GM18519 (cell line): ENCODE data around the gene HES3.

Experiments
- ATAC-seq: cut with Tn5 transposase; IDR thresholded peaks from one replicate; pipeline ENCODE4 v1.9.1; 2021; ENCODE audit warnings: mild to moderate bottlenecking, moderate library complexity; ENCODE audit not compliant: unreplicated experiment, low FRiP score

Gene HES3

GRCh38 chr1:6260961-6261614 is 17.1 kb downstream of the HES3 start, which contains the start of gene GPR153:
TSS of gene GPR153 (minus strand) at chr1:6261098. CDS start at chr1:6254905, 6,193 bp downstream.
- no peak for ATAC-seq

DNA sequence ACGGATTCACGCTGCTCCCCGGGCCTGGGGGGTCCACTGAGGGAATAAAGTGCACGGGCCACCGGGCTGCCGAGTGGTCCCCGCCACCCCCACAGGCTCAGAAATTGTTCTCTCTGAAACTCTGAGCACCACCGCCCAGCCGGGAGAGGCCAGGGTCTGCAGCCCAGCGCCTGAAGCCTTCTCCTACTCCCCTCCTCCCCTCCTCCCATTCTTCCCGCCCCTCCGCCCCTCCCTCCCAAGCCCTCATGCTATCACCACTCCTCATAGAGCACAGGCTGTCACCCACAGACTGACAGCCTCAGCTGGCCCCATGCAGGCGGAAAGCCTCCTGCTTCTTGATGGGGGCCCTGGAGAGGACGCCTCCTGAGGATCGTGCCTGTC is 17.6 kb downstream of the HES3 start:
- ATAC-seq = no peak

GRCh38 chr1:6262555-6263420 is 18.8 kb downstream of the HES3 start:
- ATAC-seq = no peak

DNA sequence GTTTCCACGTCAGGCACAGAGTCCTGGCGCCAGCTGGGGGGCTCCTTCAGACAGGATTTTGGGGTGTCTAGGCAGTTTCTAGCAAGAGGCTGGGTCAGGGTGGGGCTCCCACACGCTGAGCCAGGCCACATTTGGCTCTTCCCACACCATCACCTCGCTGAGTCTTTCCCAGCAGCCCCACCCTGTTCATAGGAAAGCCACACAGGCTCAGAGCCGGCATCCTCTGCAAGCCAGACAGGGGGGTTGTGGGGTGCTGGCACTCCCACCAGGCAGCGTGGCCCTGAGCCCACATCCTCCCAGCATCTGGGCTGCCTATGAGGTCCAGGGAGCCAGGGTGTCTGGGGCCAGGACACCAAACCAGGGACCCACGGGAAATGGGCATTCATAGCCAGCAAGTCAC is 19.7 kb downstream of the HES3 start:
- no peak for ATAC-seq

DNA sequence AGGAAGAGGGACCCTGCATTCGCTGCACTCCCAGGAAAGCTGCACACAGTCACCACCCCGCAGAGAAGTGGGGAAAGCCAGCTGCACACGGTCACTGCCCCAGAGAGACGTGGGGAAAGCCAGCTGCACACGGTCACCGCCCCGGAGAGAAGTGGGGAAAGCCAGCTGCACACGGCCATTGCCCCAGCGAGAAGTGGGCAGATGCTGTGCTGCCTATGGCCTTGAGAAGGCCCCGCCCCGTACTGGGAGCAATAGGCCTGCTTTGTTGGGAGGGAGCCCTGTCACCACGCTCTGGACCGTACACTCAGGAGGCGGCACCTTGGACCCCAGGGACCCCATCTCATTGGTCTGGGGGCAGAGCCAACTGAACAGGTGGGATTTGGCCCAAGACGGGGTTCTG is 21.2 kb downstream of the HES3 start:
- ATAC-seq = no peak

DNA sequence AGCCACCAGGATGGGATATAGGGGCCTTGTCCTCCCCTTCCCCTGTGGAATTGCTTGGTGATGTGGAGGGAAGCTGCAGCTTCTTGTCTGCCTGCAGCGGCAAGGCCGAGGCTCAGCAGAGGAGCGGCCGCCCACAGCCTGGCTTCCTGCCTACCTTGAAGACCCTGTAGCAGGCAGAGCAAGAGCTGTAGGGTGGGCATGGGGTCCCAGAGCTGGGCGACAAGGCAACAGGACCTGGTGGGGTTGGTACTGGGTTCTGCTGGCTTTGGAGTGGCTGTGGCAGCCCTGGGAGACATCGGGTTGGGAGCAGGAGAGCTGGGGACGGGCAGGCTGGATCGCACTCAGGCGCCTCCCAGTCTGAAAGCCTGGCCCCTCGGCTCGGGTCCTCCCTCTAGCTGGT is 22.7 kb downstream of the HES3 start:
- ATAC-seq = no peak

- ATAC-seq = no peak
These were observed 23.8 kb downstream of the HES3 start for GRCh38 chr1:6267686-6268322.

DNA sequence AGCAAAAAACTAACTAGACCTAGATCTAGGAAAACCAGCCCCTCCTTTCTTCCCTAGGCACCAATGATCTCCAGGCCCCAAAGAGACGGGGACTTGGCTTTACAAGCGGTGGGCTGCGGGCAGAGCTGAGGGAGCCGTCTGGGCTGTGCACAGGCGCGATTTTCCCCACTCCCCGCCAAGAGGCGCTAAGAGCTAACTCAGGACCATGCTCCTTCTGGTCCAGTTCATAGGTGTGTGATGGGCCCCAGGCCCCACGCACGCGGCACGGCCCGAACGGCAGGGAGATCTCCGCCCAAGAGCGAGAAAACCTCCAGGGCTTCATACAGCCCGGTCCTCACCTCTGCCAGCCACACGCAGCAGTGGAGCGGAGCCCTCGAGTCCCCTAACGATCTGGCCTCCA is 24.4 kb downstream of the HES3 start:
- no peak for ATAC-seq

GRCh38 chr1:6269296-6269695 is 25.3 kb downstream of the HES3 start:
- ATAC-seq = no peak

DNA sequence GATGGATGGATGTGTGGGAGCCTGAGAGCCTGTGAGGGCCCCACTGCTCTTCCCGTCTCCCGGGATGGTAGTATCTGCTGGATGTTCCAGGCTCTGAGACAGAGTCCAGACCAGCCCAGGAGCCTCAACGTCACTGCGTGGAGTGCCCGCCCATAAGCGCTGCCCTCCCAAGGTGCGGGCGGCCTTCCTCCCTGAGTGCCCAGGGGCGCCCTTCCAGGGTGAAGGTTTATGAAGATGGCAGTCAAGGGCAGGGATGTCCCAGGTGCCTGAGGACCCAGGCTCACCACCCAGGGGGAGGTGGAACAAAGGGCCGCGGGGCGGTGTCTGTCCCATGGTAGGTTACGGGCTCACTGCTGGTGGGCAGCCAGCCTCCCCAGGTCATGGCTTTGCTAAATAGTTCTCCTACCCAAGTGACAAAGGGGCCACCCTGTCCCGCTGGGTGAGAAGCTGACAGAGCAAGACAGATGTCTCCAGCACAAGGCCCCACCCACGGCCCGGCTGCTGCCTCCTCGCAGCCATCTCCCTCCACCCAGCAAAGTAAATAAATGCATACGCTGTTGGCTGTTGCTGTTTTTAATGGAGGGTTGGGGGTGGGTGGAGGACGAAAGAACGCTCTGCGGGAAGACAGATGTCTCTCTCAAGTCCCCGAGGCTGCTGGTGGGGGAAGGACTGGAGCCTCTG is 25.9 kb downstream of the HES3 start:
- ATAC-seq = no peak

GRCh38 chr1:6270401-6270800 is 26.4 kb downstream of the HES3 start:
- no peak for ATAC-seq

DNA sequence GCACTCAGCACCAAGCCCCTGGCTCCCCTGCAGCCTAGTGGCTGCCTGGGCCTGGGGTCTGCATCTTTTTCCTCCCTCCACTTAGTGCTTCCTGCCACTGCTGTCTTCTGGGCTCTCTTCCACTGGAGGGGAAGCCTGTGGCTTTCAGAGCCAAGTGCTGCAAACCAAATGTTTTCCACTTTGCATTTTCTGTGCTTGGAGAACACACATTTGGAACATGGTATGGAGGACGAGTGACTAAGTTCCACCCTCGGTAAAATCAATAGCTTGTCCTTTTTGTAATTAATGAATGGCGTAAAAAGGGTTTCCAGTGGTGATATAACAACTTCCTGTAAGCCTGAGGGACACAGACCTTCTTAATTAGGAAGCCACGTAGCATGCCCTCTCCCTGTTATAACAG is 27.0 kb downstream of the HES3 start:
- no peak for ATAC-seq

GRCh38 chr1:6271554-6271953 is 27.6 kb downstream of the HES3 start:
- no peak for ATAC-seq

- ATAC-seq = no peak
These were observed 28.5 kb downstream of the HES3 start for GRCh38 chr1:6272452-6272851.

- no peak for ATAC-seq
These were observed 28.9 kb downstream of the HES3 start for GRCh38 chr1:6272868-6273267.

DNA sequence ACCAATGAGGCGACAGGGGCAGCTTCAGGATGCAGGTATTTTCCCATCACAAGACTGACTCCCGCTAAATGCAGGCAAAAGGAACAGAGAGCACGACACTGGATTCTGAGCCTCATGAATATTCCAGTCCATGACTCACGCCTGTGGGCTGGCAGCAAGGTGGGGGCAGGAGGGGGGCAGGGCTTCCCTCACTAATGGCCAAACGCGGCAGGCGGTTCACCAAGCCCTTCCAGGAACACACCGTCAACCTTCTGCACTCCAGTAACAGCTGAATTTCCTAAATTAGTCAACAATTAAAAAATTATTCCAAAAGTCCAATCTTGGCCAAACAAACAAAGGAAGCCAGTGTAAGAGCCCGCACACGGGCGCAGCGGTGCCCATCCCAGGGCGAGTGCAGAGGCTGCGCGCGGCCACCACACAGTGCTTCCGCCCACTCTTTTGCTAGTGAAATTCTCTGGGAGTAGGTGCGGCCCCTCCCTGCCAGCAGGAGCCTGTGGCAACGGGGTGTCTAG is 29.5 kb downstream of the HES3 start:
- no peak for ATAC-seq

- ATAC-seq = no peak
These were observed 30.1 kb downstream of the HES3 start for GRCh38 chr1:6274102-6274501.

- ATAC-seq = no peak
These were observed 30.7 kb downstream of the HES3 start for GRCh38 chr1:6274622-6275139.

DNA sequence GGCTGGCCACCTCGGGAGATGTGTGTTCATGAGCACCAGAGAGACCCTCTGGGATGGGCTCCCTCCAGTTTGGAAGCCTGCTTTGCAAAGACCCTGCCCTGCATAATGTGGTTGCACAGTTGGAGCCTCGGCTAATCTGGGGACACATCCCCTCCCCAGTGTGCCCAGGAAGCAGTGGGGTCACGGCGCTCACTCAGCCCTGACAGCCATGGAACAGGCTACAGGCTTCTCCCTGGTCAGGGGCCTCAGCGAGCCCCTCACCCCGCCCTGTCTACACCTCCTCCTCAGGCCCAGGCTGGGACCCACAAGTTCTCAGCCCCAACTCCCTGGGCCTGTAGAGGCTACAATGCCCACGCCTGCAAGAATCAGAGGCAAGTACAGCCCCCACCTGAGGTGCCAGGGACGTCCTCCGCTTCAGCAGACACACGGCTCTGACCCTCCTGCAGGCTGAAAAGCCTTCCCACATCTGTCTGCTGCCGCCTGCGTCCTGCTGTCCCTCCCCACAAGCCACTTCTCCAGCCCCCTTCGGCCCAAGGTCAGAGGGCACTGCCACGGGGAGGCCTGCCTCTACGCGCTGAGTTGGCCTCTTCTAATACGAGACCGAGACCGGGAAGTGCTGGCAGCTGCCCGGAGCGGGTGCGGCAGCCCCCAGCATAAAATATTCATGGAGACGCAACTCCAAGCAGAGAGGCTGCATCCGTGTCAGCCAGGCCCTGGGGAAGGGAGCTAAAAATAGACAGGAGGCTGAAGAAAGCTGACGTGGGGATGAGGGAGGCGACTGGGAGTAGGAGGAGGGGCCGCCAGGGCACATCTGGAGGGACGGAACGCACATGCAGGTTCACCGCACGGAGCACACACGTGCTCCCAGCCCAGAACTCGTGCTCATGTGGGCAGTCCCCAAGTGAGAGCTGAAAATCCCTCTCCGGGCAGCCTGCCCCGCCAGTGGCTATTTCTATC is 32.1 kb downstream of the HES3 start:
- ATAC-seq = no peak
